Activated T-cell treated with anti-CD3 and anti-CD28 coated beads for 24 hours (primary cell): ENCODE measurements around the gene TOP3B.

Experiments
- DNase-seq: peaks from one replicate; pipeline ENCODE4 v3.0.0-alpha.2; 2020; ENCODE audit warnings: low read depth

The TOP3B gene, protein sequence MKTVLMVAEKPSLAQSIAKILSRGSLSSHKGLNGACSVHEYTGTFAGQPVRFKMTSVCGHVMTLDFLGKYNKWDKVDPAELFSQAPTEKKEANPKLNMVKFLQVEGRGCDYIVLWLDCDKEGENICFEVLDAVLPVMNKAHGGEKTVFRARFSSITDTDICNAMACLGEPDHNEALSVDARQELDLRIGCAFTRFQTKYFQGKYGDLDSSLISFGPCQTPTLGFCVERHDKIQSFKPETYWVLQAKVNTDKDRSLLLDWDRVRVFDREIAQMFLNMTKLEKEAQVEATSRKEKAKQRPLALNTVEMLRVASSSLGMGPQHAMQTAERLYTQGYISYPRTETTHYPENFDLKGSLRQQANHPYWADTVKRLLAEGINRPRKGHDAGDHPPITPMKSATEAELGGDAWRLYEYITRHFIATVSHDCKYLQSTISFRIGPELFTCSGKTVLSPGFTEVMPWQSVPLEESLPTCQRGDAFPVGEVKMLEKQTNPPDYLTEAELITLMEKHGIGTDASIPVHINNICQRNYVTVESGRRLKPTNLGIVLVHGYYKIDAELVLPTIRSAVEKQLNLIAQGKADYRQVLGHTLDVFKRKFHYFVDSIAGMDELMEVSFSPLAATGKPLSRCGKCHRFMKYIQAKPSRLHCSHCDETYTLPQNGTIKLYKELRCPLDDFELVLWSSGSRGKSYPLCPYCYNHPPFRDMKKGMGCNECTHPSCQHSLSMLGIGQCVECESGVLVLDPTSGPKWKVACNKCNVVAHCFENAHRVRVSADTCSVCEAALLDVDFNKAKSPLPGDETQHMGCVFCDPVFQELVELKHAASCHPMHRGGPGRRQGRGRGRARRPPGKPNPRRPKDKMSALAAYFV

DNA sequence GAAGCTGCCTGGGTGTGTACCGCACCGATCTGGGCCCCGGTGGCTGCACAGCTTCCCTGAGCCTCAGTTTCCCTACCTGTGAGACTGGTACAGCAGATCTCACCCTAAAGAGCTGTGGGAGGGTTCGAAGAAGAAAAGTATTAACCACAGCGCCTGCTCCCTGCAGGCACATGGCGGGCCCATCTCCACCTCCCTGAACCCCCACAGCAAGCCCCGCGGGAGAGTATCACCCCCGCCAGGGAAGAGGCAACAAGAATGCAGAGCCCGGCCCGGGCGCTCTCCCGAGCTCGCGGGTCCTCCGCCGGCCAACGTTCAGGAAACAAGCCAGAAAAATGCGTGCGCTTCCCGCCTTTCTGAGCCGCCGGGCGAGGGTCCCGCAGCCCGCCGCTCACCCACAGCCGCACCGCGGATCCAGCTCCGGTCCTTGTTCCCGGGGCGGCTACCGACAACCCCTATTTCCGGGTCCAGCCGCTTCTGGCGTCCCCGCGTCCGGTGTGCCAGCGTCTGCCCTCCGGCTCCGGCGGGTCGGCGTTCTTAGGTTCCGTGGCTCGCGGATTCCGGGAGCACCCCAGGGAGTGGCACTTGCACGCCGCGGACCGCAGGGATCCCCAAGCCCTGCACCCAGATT, at the start of gene TOP3B:
Gene TOP3B (minus strand): TSS at position 450 of the 628 bp plus-strand sequence. CDS start 7,078 bp downstream, outside the sequence.
- peak; percentile 80 for DNase-seq

DNA sequence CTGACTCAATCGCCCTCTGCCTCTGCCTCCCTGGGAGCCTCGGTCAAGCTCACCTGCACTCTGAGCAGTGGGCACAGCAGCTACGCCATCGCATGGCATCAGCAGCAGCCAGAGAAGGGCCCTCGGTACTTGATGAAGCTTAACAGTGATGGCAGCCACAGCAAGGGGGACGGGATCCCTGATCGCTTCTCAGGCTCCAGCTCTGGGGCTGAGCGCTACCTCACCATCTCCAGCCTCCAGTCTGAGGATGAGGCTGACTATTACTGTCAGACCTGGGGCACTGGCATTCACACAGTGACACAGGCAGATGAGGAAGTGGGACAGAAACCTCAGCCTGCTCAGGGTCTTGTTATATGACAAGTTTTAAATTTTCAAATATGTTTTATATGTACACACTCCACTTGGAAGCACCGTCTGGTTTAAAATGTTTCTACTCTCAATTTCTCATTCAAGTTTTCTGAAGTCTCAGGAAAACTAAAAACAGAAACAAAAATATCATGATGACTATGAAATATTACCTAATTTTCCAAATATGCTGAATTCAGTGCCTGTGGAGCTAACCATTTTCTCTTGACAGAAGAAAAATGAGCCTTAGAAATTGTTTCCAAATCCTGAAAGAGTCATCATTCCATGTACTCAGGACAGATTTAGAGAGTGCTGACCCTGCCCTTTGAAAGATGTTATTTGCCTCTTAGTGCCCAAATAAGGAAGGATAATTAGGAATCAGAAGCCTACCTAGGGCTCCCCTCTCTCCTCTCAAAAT, 48.8 kb upstream of the TOP3B start:
- DNase-seq = no peak

DNA sequence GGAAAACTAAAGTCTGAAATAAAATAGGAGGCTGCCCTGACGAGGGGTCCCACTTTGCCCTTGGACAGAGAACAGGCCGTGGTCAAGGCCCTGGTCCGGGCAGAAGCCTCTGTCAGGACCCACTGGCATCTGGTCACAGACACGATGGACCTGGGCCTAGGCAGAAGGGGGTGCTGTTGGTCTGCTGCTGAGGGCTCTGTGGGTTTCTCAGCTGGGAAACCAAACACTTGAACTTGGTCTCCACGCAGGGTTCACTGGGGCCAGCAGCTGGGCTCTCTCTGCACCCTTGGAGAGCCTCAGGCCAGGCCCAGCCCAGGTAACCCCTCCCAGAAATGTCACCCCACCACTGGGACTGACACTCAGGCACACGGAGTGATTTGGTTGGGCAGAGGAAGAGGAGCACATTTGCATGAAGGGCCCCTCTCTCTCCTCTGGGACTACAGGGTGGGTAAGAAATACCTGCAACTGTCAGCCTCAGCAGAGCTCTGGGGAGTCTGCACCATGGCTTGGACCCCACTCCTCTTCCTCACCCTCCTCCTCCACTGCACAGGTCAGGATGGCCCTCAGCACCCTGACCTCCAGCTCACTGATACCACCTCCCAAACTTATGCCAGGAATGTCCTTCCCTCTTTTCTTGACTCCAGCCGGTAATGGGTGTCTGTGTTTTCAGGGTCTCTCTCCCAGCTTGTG, 48.1 kb upstream of the TOP3B start:
- DNase-seq = no peak

DNA sequence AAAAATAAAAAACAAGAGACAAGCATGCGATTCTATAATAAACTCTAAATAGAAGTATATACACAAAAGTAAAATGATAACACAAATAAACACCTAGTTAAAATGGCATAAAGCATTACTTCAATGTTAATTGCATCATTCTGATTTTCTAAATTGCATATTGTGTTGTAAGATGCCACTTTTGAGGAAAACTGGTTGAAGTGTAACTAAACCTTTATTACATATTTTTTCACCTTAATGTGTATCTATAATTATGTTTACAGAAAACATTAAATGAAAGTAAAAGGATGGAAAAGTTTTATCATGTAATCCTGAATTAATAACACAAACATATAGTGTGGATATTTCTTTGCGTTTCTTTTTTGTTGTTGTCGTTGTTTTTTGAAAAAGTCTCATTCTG, 45.4 kb upstream of the TOP3B start:
- DNase-seq = no peak

DNA sequence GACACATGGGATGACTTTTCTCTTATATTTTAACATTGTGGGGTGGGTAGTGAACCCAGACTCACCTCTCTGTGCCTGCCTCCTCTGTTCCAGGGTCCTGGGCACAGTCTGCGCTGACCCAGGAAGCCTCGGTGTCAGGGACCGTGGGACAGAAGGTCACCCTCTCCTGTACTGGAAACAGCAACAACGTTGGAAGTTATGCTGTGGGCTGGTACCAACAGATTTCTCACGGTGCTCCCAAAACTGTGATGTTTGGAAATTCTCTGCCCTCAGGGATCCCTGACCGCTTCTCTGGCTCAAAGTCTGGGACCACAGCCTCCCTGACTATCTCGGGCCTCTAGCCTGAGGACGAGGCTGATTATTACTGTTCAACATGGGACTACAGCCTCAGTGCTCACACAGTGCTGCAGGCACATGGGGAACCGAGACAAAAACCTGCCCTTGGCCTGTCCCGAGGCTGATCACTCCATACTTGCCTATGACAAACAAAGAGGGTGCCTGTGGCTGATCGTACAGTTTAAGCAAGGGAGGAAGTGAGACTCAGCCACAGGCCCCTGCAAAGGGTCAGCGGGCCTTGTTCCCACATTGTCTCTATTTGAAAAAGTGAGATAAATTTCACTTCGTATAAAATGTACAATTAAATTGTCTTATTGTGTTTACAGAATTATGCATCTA, 43.7 kb upstream of the TOP3B start:
- DNase-seq = no peak

DNA sequence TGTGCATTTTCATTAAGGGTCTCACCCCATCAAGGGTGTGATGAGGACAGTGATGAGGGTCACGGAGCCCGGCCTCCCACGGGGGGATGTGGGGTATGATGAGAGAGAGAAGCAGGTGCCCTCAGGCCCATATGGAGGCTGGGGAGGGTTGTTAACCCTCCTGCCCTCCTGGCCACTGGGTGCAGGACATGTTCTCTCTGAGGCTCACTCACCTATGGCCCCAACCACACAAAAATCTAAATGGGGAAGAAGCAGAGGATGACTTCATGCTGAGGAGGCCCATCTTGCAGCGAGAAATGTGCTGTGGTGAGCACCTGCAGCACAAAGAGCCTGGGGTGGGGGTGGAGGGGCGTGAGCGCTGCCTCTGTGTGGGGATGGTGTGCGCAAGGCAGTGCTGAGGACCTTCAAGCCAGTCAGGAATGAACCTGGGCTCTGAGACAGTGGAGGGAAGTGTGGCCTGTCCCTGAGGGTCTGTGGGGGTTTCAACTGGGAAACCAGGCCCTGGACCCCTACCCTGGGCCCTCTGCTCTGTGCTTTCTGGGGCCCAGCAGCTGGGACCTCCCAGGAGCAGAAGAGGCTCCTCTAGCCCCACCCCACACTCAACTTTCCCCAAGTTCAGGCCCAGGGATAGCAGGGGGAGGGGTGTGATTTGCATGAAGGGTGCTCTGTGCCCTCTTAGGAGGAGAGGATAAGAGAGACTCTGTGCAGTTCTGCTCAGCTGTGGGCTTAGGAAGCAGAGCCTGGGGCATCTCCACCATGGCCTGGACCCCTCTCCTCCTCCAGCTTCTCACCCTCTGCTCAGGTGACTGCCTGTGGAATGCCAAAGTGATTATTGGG, 43.0 kb upstream of the TOP3B start:
- DNase-seq = no peak

DNA sequence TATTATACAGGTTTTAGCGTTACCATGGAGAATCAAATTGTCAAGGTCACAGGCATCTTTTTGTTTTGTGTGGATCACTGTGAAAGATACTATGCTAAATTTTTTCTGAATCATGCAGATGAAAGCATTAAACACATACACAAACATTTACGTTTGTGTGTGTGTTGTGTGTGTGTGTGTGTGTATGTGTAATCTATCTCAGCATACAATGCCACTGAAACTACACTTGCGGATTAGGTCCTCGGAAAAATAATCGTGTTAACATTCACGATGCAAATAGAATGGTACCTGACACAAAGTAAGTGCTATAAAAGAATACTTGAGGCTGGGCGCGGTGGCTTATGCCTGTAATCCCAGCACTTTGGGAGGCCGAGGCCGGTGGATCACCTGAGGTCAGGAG, 41.9 kb upstream of the TOP3B start:
- DNase-seq = no peak

DNA sequence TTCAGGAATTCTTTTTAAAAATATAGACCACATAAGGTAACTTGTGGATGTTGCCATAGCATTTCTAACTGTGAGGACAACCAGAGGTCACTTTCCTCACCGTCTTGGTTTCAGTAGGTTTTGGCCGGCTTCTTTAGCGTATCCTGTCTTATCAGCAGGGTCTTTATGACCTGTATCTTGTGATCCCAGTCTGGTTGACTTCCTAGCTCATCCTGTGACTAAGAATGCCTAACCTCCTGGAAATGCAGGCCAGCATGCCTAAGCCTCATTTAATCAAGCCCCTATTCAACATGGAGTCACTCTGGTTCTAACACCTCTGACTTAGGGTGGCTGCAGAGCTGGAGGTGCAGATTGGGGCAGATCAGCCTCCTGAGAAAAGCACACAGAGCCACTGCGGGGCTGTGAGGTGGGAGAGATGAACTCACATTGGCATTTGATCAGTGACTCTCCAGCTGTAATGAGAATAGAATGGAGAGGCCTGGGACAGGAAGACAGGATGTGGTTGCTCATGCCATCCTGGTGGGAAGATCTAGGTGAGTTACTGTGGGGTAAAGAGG, 41.1 kb upstream of the TOP3B start:
- DNase-seq = no peak

DNA sequence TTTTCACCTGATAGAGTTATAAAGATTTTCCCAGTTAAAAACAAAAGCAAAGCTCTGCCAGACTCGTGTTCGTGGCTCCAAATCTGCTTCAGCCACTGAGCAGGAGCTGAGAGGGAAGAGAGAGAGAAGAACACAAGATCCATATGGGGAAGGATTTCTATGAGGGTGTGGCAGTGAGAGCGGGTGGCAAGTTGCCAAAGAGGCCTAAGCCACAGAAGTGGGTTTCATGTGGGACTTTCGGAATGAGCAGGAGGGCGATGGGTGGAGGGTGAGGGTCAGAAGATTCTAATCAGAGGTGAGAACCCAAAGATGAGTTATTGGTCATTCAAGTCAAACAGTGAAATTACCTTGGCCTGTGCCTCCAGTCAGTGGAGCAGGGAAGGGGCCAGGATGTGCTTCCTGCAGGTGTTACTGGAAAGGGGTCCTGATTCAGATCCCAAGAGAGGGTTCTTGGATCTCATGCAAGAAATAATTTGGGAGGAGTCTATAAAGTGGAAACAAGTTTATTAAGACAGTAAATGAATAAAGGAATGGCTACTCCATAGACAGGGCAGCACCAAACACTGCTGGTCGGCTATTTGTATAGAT, 40.5 kb upstream of the TOP3B start:
- DNase-seq = no peak

DNA sequence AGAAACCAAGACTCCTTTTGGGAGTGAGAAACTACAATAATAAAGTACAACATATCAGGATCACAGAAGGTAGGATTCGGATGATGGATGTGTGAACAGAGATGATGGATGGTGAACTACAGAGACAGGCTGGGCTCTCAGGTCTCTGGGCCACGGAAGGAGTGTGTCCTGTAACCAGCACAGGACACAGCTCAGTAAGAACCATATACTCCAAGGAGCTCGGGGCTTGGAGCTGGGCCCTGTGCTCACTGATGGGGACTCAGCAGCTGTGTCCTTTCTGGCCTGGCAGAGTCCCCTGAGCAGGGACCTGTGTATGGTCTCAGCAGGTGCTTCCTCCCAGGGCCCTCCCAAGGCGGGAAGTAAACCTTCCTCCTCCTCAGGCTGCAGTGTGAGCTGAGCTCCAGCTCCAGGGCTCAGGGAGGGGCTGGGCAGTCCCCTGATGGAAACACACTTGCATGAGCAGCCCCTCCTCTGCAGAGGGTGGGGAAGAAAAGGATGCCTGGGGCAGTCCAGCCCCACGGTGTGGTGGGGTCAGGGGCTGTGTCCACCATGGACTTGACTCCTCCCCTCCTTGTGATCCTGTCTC, 39.8 kb upstream of the TOP3B start:
- no peak for DNase-seq

DNA sequence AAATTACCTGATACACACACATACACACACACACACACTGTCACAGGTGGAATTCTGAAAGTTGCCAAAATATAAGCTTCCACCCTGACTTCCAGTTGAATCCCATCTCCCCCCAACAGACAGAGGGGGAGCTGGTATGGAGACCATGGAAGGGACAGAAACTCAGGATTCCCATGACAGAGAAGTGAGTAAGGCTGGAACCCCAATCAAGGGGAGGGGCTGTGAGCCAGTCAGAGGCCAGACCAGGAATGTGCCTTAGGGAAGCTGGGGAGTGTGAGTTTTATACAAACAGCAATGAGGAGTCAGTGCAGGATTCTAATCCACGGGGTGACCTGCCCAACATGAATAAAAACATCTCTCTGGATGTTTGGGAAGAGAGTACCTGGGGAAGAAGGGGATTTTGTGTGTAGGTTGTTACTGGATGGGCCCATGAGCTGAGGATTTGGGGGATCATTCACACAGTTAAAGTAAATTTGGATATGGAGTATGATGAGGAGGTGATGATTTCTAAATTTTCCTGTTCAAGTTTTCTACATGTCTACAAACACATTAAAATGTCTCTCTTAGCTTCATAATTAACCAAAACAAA, 38.7 kb upstream of the TOP3B start:
- no peak for DNase-seq

DNA sequence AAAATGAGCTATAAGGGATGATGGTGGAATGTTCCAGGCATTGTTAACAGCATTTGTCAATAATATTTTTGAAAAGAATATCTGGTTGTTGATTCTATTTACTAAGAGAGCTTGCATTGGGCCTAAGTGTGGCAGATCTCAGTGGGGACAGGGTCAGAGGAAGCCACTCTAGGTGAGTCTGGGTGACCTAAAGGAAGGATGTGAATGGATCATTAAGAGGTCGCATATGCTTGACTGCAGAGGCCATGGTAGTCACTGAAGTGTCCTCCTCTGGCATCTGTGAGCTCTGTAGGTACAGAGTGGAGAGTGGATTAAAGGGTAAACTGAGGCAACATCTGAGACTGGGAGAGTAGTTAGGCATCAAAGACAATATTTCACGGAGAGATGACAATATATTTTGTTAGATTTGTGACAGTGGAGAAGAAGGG, 37.9 kb upstream of the TOP3B start:
- no peak for DNase-seq

DNA sequence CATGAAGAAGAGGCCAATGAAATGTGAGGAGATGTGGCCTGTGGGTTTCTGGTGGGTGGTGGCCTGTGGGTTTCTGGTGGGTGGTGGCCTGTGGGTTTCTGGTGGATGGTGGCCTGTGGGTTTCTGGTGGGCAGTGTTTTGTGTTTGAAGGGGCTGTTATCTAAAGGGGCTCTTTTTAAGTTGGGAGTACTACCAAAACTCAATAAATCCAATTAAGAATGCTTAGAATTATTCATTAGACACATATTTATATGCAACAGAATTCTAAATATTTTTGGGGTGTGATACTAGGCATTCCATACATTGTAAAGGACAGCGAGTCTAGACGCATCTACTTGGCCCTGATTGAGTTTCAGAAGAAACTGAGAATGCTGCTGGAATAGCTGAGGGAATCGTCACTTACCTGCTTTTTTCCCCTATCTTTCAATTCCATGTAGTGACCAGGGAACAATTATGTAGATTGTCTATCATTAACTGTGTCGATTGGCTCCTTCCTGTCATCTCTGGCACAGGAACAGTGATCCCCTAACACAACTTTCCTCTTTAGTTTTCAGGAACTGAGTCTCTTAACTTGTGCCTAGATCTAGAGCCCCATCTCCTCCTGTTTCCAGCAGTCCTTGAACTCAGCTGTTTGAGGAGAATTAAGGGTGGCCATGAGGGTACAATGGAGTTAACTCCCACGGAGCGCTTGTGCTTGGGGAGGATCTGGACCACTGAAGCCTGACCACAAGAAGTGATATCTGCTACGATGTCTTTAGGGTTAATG, 37.3 kb upstream of the TOP3B start:
- no peak for DNase-seq

DNA sequence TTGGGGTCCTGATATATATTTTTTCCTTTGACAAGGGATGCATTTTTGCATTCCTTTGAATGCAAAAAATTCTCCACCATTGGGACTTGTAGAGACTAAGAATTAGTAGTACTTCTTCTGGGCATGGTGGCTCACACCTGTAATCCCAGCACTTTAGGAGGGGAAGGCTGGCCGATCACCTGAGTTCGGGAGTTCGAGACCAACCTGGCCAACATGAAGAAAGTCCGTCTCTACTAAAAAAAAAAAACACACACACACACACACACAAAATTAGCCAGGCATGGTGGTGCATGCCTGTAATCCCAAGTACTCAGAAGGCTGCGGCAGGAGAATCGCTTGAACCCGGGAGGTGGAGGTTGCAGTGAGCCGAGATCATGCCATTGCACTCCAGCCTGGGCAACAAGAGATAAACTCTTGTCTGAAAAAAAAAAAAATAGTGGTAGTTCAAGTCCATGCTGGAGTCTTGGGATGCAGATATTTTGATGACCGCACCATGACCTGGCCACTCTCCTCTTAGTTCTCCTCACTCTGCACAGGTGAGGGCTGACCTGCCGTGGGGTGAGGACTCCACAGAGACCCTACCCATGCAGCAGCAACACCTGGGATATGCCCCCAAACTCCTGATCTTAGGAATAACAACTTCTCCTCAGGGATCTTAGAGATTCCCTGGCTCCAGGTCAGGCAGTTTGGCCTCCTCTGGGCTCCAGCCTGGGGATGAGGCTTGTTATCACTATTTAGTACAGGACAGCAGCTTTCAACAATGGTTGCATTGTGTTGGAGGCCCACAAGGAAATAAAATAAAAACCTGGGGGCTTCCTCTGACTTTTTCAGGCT, 36.5 kb upstream of the TOP3B start:
- DNase-seq = no peak

DNA sequence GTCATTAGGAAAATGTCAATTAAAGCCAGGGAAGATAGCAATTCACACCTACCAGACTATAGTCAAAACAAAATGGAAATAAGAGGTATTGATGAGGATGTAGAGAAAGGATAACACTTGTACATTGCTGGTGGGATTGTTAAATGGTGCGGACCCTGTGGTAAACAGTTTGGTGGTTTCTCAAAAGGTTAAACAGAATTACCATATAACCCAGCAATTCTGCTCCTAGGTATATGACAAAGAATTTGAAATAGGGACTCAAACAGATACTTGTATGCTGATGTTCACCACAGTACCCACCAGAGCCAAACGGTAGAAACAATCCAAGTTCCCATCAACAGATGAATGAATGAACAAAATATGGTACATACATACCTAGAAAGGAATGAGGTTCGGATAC, 33.0 kb upstream of the TOP3B start:
- DNase-seq = no peak

DNA sequence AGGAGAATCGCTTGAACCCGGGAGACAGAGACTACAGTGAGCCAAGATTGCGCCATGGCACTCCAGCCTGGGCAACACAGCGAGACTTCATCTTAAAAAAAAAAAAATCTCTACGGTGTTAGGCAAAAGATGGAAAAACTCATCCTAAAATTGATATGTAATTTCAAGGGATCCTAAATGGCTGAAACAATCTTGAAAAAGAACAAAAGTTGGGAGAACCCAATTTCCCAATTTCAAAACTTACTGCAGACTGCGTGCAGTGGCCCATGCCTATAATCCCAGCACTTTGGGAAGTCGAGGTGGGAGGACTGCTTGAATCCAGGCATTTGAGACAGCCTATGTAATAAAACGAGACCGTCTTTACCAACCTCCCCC, 31.7 kb upstream of the TOP3B start:
- DNase-seq = no peak
